ENCODE data around the gene SCAMP1.

Gene SCAMP1

GRCh38 chr5:78514427-78515330 lies 154.3 kb downstream of the SCAMP1 start:
- DNase-seq (ENCODE audit: low read depth), result no peak

- DNase-seq (ENCODE audit: low read depth), result no peak
Measured at GRCh38 chr5:78515670-78516069, 155.3 kb downstream of the SCAMP1 start.

- no peak for DNase-seq (ENCODE audit: low read depth)
Measured at GRCh38 chr5:78518365-78519197, 158.2 kb downstream of the SCAMP1 start.

- DNase-seq (ENCODE audit: low read depth), result no peak
Measured at GRCh38 chr5:78519198-78519941, 159.0 kb downstream of the SCAMP1 start.

- DNase-seq (ENCODE audit: low read depth), result no peak
Measured at GRCh38 chr5:78521455-78521854, 161.0 kb downstream of the SCAMP1 start.

- DNase-seq (ENCODE audit: low read depth), result no peak
Measured at GRCh38 chr5:78522476-78523260, 162.3 kb downstream of the SCAMP1 start.

- DNase-seq (ENCODE audit: low read depth), result no peak
Measured at GRCh38 chr5:78523314-78524193, 163.1 kb downstream of the SCAMP1 start.

GRCh38 chr5:78526049-78526525 lies 165.7 kb downstream of the SCAMP1 start:
- no peak for DNase-seq (ENCODE audit: low read depth)

- no peak for DNase-seq (ENCODE audit: low read depth)
Measured at GRCh38 chr5:78527054-78527859, 166.8 kb downstream of the SCAMP1 start.

GRCh38 chr5:78527925-78528324 lies 167.5 kb downstream of the SCAMP1 start:
- no peak for DNase-seq (ENCODE audit: low read depth)

Data from HS-27A (cell line).